Hepatocyte (in vitro differentiated cells): ENCODE data around the gene STK11.

Experiments used
- EZH2 ChIP-seq: fragments of 200-600 bp; sonication (generic); IDR thresholded peaks from 2 replicates; pipeline ENCODE4 v1.6.1; 2016; ENCODE audit warnings: antibody characterized with exemption, mild to moderate bottlenecking, borderline replicate concordance
- TF ChIP-seq, protein P1 (sequence below): fragments of 200-600 bp; sonication (generic); IDR thresholded peaks from 2 replicates; pipeline ENCODE4 v1.5.1; 2016; ENCODE audit warnings: antibody characterized with exemption, mild to moderate bottlenecking; ENCODE audit not compliant: poor library complexity

DNA sequence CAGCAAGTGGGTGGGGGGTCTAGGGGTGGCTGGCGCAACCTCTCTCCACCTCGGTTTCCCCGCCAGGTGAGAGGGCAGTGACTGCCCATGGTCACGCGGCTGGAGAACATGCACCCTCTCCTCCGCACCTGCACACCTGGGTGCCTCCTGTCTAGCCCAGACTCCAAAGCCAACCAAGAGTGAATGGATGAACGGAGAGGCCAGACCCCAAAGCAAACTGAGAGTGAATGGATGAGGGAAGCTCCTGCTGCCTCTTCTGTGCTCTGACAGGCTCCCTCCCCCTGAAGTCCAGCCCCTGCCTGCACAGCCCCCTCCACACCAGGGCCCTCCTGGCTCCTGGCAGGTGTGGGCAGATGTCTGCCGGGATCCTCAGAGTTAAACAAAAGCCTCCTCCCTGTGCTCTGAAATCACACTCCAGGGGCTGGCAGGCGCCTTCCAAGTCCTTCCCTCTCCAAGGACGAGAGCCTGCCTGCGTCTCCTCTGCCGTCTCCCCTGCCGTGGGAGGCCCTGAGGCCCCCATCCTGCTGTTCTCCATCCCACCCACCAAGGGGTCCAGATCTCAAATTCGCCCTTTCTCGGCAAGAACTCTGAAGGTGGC, 33.7 kb upstream of the STK11 start:
- no peak for TF ChIP-seq EZH2
- TF ChIP-seq, protein P1, sequence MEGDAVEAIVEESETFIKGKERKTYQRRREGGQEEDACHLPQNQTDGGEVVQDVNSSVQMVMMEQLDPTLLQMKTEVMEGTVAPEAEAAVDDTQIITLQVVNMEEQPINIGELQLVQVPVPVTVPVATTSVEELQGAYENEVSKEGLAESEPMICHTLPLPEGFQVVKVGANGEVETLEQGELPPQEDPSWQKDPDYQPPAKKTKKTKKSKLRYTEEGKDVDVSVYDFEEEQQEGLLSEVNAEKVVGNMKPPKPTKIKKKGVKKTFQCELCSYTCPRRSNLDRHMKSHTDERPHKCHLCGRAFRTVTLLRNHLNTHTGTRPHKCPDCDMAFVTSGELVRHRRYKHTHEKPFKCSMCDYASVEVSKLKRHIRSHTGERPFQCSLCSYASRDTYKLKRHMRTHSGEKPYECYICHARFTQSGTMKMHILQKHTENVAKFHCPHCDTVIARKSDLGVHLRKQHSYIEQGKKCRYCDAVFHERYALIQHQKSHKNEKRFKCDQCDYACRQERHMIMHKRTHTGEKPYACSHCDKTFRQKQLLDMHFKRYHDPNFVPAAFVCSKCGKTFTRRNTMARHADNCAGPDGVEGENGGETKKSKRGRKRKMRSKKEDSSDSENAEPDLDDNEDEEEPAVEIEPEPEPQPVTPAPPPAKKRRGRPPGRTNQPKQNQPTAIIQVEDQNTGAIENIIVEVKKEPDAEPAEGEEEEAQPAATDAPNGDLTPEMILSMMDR = no peak
